Activated T-helper 2 cell treated with anti-CD3 and anti-CD28 coated beads, Interferon-gamma antibody, Interleukin-2, Interleukin-4, amounts not matched to agents 10 μg/mL and 5 μg/mL and 100 μg/mL, durations not matched to agents 14 hours and 24 hours and 36 hours (primary cell): Measurements from ENCODE around the gene GLYR1. TPM values are rescaled to one million over a fixed set of nuclear protein-coding genes. Genes with fewer than 3 reads are reported as not detected.
A peak's percentile ranks its signal among the peaks of the same experiment; 100 is the strongest.

Source experiments
- DNase-seq: peaks from one replicate; pipeline ENCODE4 v3.0.0; 2021; ENCODE audit warnings: low spot score
- H3K27ac Mint-ChIP-seq: one replicate; pipeline ENCODE4 v1.8.0; 2021; ENCODE audit warnings: mixed read lengths
- H3K27me3 Mint-ChIP-seq: one replicate; pipeline ENCODE4 v1.8.0; 2021; ENCODE audit warnings: low read depth, mixed read lengths
- H3K36me3 Mint-ChIP-seq: one replicate; pipeline ENCODE4 v1.8.0; 2021; ENCODE audit warnings: low read depth, mixed read lengths
- H3K4me1 Mint-ChIP-seq: one replicate; pipeline ENCODE4 v1.8.0; 2021; ENCODE audit warnings: low read depth, mixed read lengths
- H3K4me3 Mint-ChIP-seq: one replicate; pipeline ENCODE4 v1.8.0; 2021; ENCODE audit warnings: low read depth, mild to moderate bottlenecking, moderate library complexity, mixed read lengths
- H3K9me3 Mint-ChIP-seq: one replicate; pipeline ENCODE4 v1.8.0; 2021; ENCODE audit warnings: mixed read lengths
- intact Hi-C: fragments of 100-400 bp; cut with micrococcal nuclease; formaldehyde crosslinking; loops from one replicate; pipeline ENCODE4 v1.15.1; 2023
- total RNA-seq: library from RNA; stranded (reverse); gene quantifications from 2 replicates; pipeline ENCODE4 v1.2.3, GENCODE V29; 2022

The GLYR1 gene
- total RNA-seq, 1 donor from 2014 or later = 104 TPM

GRCh38 chr16:4871071-4871470, 24.0 kb upstream of the GLYR1 start:
- no peak for DNase-seq
- Mint-ChIP-seq H3K4me1 (peaks cover 2% of the 10 kb centered on the region), H3K27ac (no peak overlapping the region), H3K4me3 (no peak overlapping the region), H3K27me3 (no peaks in the 10 kb centered on the region), H3K9me3 (no peaks in the 10 kb centered on the region), H3K36me3 (peaks cover 67% of the 10 kb centered on the region)
- intact Hi-C loops = no loop called here

DNA sequence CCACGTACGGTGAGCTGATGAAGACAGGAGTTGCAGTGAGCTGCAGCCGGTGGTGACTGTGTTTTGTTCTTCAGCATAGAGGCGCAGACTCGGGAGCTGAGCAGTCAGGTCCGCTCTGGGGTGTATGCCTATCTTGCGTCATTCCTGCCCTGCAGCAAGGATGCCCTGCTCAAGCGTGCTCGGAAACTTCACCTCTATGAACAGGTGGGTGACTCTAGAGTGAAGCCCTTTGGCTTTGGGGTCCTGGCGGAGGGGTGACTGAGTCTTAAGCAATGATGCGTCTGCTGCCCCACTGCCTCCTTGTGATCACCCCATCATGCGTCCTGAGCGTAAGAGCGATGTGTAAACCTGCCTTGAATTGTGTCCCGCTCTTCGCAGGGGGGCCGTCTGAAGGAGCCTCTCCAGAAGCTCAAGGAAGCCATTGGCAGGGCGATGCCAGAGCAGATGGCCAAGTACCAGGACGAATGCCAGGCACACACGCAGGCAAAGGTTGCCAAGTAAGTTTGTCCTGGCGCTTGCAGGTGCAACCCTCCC, 23.1 kb upstream of the GLYR1 start:
- Mint-ChIP-seq H3K27ac (no peak overlapping the region), H3K4me3 (no peak overlapping the region), H3K4me1 (peaks cover 2% of the 10 kb centered on the region), H3K9me3 (no peaks in the 10 kb centered on the region), H3K27me3 (no peaks in the 10 kb centered on the region), H3K36me3 (peaks cover 61% of the 10 kb centered on the region)
- intact Hi-C loops = no loop called here
- DNase-seq = no peak

GRCh38 chr16:4869147-4869805, 22.2 kb upstream of the GLYR1 start:
- H3K9me3 Mint-ChIP-seq = no peaks in the 10 kb centered on the region
- peaks cover 58% of the 10 kb centered on the region for H3K36me3 Mint-ChIP-seq

GRCh38 chr16:4868535-4868934, 21.4 kb upstream of the GLYR1 start:
- Mint-ChIP-seq H3K9me3 (no peaks in the 10 kb centered on the region), H3K36me3 (peaks cover 63% of the 10 kb centered on the region), H3K4me3 (no peak overlapping the region), H3K27ac (no peak overlapping the region), H3K27me3 (no peaks in the 10 kb centered on the region), H3K4me1 (peaks cover 3% of the 10 kb centered on the region)
- intact Hi-C loops = no loop called here
- DNase-seq = no peak

More at GRCh38 chr16:4869147-4869805, 22.2 kb upstream of the GLYR1 start:
- Mint-ChIP-seq H3K4me3 (no peak overlapping the region), H3K27ac (no peak overlapping the region), H3K27me3 (no peaks in the 10 kb centered on the region), H3K4me1 (peaks cover 3% of the 10 kb centered on the region)
- DNase-seq = no peak
- intact Hi-C loops = no loop called here

DNA sequence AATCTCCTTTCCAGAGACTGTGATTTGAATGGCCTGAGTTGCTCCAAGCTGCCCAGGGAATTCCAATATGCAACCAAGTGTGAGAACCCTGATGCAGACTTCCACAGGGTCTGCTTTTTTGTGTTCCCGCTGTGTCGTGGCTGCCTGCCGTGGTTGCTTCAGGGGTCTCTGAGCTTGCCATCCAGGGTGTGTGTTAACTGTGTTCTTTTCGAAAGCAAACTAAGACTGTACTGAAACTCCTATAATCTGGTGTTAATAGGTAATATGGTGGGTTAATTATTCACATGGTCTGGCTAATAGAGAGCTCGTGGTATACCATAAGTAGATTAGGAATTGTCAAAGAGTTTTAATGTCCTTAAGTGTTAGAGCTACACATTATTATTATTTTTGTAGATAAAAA, 20.9 kb upstream of the GLYR1 start:
- Mint-ChIP-seq H3K9me3 (no peaks in the 10 kb centered on the region), H3K27me3 (no peaks in the 10 kb centered on the region)

DNA sequence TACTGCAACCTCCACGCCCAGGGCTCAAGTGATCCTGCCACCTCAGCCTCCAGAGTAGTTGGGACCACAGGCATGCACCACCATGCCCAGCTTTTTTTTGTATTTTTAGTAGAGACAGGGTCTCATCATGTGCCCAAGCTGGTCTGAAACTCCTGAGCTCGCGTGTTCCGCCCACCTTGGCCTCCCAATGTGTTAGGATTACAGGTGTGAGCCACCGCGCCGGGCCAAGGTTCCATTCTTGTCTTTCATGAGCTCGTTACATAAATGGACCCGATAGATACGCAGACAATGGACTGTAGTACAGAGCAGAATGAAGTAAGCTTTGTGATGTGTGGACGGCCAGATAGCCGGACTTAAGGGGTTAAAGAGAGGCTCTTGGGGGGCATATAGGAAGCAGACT, 19.5 kb upstream of the GLYR1 start:
- intact Hi-C loops = no loop called here
- Mint-ChIP-seq H3K4me3 (no peak overlapping the region), H3K4me1 (peaks cover 8% of the 10 kb centered on the region), H3K9me3 (no peaks in the 10 kb centered on the region), H3K27me3 (no peaks in the 10 kb centered on the region), H3K27ac (peak overlapping the region; percentile 35), H3K36me3 (peaks cover 56% of the 10 kb centered on the region)
- no peak for DNase-seq

More for the DNA sequence above, 20.9 kb upstream of the GLYR1 start:
- no peak for DNase-seq
- H3K36me3 Mint-ChIP-seq = peaks cover 60% of the 10 kb centered on the region
- no peak overlapping the region for H3K4me3 Mint-ChIP-seq
- peaks cover 3% of the 10 kb centered on the region for H3K4me1 Mint-ChIP-seq
- intact Hi-C loops = no loop called here
- H3K27ac Mint-ChIP-seq = no peak overlapping the region

- H3K4me1 Mint-ChIP-seq = peaks cover 8% of the 10 kb centered on the region
These were observed 18.3 kb upstream of the GLYR1 start for GRCh38 chr16:4865231-4865860.

GRCh38 chr16:4864728-4865127, 17.6 kb upstream of the GLYR1 start:
- no peak overlapping the region for H3K4me3 Mint-ChIP-seq
- peaks cover 8% of the 10 kb centered on the region for H3K4me1 Mint-ChIP-seq
- H3K9me3 Mint-ChIP-seq = no peaks in the 10 kb centered on the region
- no peaks in the 10 kb centered on the region for H3K27me3 Mint-ChIP-seq
- H3K27ac Mint-ChIP-seq = no peak overlapping the region
- no peak for DNase-seq
- H3K36me3 Mint-ChIP-seq = peaks cover 56% of the 10 kb centered on the region
- intact Hi-C loops = no loop called here

More at GRCh38 chr16:4865231-4865860, 18.3 kb upstream of the GLYR1 start:
- H3K27ac Mint-ChIP-seq = no peak overlapping the region
- H3K9me3 Mint-ChIP-seq = no peaks in the 10 kb centered on the region
- DNase-seq = no peak
- H3K27me3 Mint-ChIP-seq = no peaks in the 10 kb centered on the region
- H3K4me3 Mint-ChIP-seq = no peak overlapping the region
- H3K36me3 Mint-ChIP-seq = peaks cover 57% of the 10 kb centered on the region
- intact Hi-C loops = no loop called here

- H3K27ac Mint-ChIP-seq = peak overlapping the region; percentile 11
- intact Hi-C loops = no loop called here
- H3K36me3 Mint-ChIP-seq = peaks cover 61% of the 10 kb centered on the region
- H3K4me1 Mint-ChIP-seq = peaks cover 6% of the 10 kb centered on the region
- H3K9me3 Mint-ChIP-seq = no peaks in the 10 kb centered on the region
- no peak for DNase-seq
- H3K4me3 Mint-ChIP-seq = no peak overlapping the region
- H3K27me3 Mint-ChIP-seq = no peaks in the 10 kb centered on the region
These were observed 15.6 kb upstream of the GLYR1 start for GRCh38 chr16:4862639-4863038.

- Mint-ChIP-seq H3K9me3 (no peaks in the 10 kb centered on the region), H3K27ac (no peak overlapping the region), H3K4me3 (no peak overlapping the region), H3K4me1 (peaks cover 6% of the 10 kb centered on the region), H3K27me3 (no peaks in the 10 kb centered on the region), H3K36me3 (peaks cover 62% of the 10 kb centered on the region)
- DNase-seq = no peak
- intact Hi-C loops = no loop called here
These were observed 13.7 kb upstream of the GLYR1 start for GRCh38 chr16:4860727-4861342.

DNA sequence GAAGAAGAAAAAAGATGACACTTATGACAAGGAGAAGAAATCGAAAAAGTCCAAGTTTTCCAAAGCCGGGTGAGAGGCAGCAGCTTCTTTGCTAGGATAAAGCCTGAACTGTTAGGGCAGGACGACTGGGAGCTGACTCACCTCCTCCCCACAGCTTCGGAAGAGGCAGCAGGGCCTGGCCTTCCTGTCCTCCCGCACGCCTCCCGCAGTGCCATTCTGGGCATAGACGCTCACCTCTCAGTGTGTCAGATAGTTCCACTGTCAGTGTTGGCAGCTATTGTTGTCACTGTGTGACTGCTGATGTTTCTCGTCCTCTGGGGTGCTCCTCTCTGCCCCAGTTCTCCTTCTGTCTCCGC, 12.8 kb upstream of the GLYR1 start:
- Mint-ChIP-seq H3K36me3 (peaks cover 68% of the 10 kb centered on the region), H3K27me3 (no peaks in the 10 kb centered on the region), H3K4me3 (no peak overlapping the region), H3K4me1 (peaks cover 6% of the 10 kb centered on the region), H3K9me3 (no peaks in the 10 kb centered on the region), H3K27ac (no peak overlapping the region)
- no peak for DNase-seq
- intact Hi-C loops = no loop called here

DNA sequence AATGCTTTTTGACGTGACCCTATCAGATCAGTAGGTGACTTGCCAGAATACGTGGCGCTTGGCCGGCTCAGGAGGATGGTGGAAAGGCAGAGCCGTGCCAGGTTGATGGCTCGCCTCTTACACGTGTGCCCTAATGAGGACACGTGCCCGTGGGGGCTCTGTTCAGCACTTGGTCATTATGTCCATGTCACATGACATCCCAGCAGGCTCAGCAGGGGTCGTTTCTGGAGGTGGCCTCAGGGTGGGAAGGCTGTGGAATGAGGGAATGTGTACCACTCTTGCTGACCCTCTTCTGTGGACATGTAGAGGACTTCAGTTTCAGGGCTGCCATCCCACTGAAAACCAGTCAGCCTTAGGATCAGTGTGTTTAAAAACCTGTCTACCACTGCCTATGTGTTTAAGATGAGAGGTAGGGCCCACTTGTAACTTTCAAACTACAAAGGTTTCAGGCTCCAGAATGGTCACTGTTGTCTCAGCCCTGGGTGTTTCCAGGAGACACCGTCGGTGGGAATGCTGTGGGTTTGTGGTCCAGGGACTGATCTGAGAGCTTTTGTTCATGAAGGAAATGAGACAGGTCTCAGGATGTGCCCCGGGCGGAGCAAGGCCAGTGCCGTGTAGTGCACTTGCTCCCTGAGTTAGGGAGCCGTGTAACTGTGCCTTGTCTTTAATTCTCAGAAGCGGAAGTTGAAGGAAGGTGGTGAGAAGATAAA, 12.3 kb upstream of the GLYR1 start:
- no peaks in the 10 kb centered on the region for H3K27me3 Mint-ChIP-seq
- H3K4me3 Mint-ChIP-seq = no peak overlapping the region
- H3K27ac Mint-ChIP-seq = no peak overlapping the region
- no peaks in the 10 kb centered on the region for H3K9me3 Mint-ChIP-seq
- no peak for DNase-seq
- peaks cover 69% of the 10 kb centered on the region for H3K36me3 Mint-ChIP-seq
- peaks cover 5% of the 10 kb centered on the region for H3K4me1 Mint-ChIP-seq
- intact Hi-C loops = no loop called here

- Mint-ChIP-seq H3K36me3 (peaks cover 56% of the 10 kb centered on the region), H3K9me3 (no peaks in the 10 kb centered on the region), H3K4me3 (no peak overlapping the region), H3K4me1 (peaks cover 14% of the 10 kb centered on the region), H3K27ac (no peak overlapping the region), H3K27me3 (no peaks in the 10 kb centered on the region)
- intact Hi-C loops = no loop called here
- DNase-seq = no peak
These were observed 8.7 kb upstream of the GLYR1 start for GRCh38 chr16:4855804-4856203.
